Heart right ventricle (tissue), 16 donors: ENCODE results near the gene FGFRL1. TPM values are rescaled to one million over a fixed set of nuclear protein-coding genes. Genes with fewer than 3 reads are reported as not detected.

Experiments
- ATAC-seq, 8 donors: fragments of 200-7000 bp; cut with Tn5 transposase; one replicate each; pipeline ENCODE4 v1.9.1; 2020; ENCODE audit warnings: mild to moderate bottlenecking in 8 of 8, moderate library complexity in 8 of 8, moderate number of reproducible peaks in 1 of 8
- DNase-seq, 2 donors: peaks; one replicate each; pipeline ENCODE4 v3.0.0-alpha.2; 2020
- H3K27ac ChIP-seq, 10 donors: fragments of 200-600 bp; sonication (generic) in 2 of 10; one replicate each; pipeline versions ENCODE4 v1.5.0 to v1.8.0; 2020 to 2022; ENCODE audit warnings: mild to moderate bottlenecking in 3 of 10
- H3K27me3 ChIP-seq, 7 donors: fragments of 200-600 bp; one replicate each; pipeline ENCODE4 v1.8.0; 2021 to 2022; ENCODE audit warnings: mild to moderate bottlenecking in 2 of 7
- H3K36me3 ChIP-seq, 9 donors: fragments of 200-600 bp; sonication (generic) in 1 of 9; one replicate each; pipeline versions ENCODE4 v1.5.0 to v1.8.0; 2020 to 2022; ENCODE audit warnings: mild to moderate bottlenecking in 2 of 9
- H3K4me1 ChIP-seq, 9 donors: fragments of 200-600 bp; sonication (generic) in 1 of 9; one replicate each; pipeline versions ENCODE4 v1.5.0 to v1.8.0; 2020 to 2022; ENCODE audit warnings: mild to moderate bottlenecking in 4 of 9
- H3K4me3 ChIP-seq, 10 donors: fragments of 200-600 bp; sonication (generic) in 2 of 10; one replicate each; pipeline versions ENCODE4 v1.5.0 to v1.8.0; 2020 to 2022; ENCODE audit warnings: mild to moderate bottlenecking in 7 of 10, moderate library complexity in 2 of 10
- H3K9me3 ChIP-seq, 11 donors: fragments of 200-600 bp in 10 of 11; sonication (generic) in 2 of 11; one replicate each; pipeline versions ENCODE4 v1.5.0 to v1.8.0; 2013 to 2022; ENCODE audit warnings: mild to moderate bottlenecking in 2 of 11, control low read depth in 1 of 11, moderate library complexity in 1 of 11
- CTCF ChIP-seq, 9 donors: fragments of 200-600 bp; sonication (generic) in 2 of 9; IDR thresholded peaks; one replicate each; pipeline versions ENCODE4 v1.5.0 to v1.8.0; 2021 to 2022; ENCODE audit warnings: antibody characterized with exemption in 9 of 9, mild to moderate bottlenecking in 5 of 9, moderate library complexity in 1 of 9
- WGBS, 2 donors: extraction: QIAGEN DNeasy Blood & Tissue Kit; methylation state at CpG; one replicate each; pipeline ENCODE4 v1.1.7; 2013; ENCODE audit warnings: inconsistent platforms in 1 of 2; 5-methylcytosine and 5-hydroxymethylcytosine counted together
- intact Hi-C, 10 donors: fragments of 100-400 bp; cut with DNase I; formaldehyde crosslinking; loops; one replicate each; pipeline versions ENCODE4 v1.11.1 to v1.14.2; 2022
- polyA plus RNA-seq, 2 donors: library from polyadenylated mRNA; stranded (reverse); fragments of 200-250 nt; gene quantifications; one replicate each; pipeline ENCODE4 v1.2.3, GENCODE V29; 2013
- total RNA-seq, 10 donors: library from RNA; stranded (reverse); fragmentation: NEBNext Ultra II Directional in 3 of 10; extraction: Animal tissue kit (Norgen Biotek cat#: 25700) in 3 of 10; gene quantifications; one replicate each; pipeline versions ENCODE4 v1.2.1 to v1.2.4, GENCODE V29; 2021 to 2023
- donor health status: Arrhythmogenic right ventricular cardiomyopathy.
- donor health status: ischemic (EF 13 %, LVEDD 7.1; RV severe dilation, severe dysfunction).
- donor health status: healthy with polysubstance abuse.
- donor health status: DM: no; HTN: yes; CAD: no.
- donor health status: DM: no; HTN: no; CAD: no.
- donor health status: ischemic (EF 25% LVEDD 6.9; RV normal size, moderate dysfunction).
- donor health status: ischemic (EF 25% LVEDD 5.7; RV mildly dilated, moderate dysfunction).
- donor health status: healthy.
- donor health status: DM: yes; HTN: yes; CAD: no.
- donor health status: Ischemic cardiomyopathy.
- donor health status: ischemic (EF 35%, LVEDD 5.7; RV mildly dilated, moderate dysfunction).
- donor health status: nonischemic (EF 11% LVEDD 7.7; RV severe dilation, severe dysfunction).
- donor health status: DM: yes; HTN: yes; CAD: no.
- donor health status: PGD.
- donor health status: ischemic (EF 29% LVEDD 5.4; RV normal size, mild dysfunction).
- donor health status: nonischemic (EF 23%, LVEDD 6.1; RV moderate dilation, normal function).

Gene FGFRL1
- total and polyA plus RNA-seq, 12 donors = 17.1 to 36.6 (median 26.0) TPM

GRCh38 chr4:978957-979701, 32.3 kb upstream of the FGFRL1 start:
- ATAC-seq = peak in 1 of 8 donors; percentile 28
- no peak for DNase-seq
- no peak overlapping the region for H3K4me3 ChIP-seq
- intact Hi-C loops = no loop called here
- H3K27me3 ChIP-seq = no peaks in the 10 kb centered on the region
- H3K9me3 ChIP-seq = no peaks in the 10 kb centered on the region
- H3K4me1 ChIP-seq = peaks cover 0 to 15% (median 0%) of the 10 kb centered on the region in 9 donors
- WGBS, 2 donors = 50 to 52% methylated on average over 20 of the region's 20 CpGs
- H3K36me3 ChIP-seq = no peaks in the 10 kb centered on the region
- TF ChIP-seq CTCF (IDR thresholded peaks at IDR 0.05) = no peak
- peak overlapping the region in 1 of 10 donors; percentile 47 for H3K27ac ChIP-seq

GRCh38 chr4:982291-982690, 29.1 kb upstream of the FGFRL1 start:
- Histone ChIP-seq H3K36me3 (no peaks in the 10 kb centered on the region), H3K9me3 (no peaks in the 10 kb centered on the region), H3K27me3 (no peaks in the 10 kb centered on the region), H3K4me3 (no peak overlapping the region), H3K4me1 (peaks cover 2 to 30% (median 20%) of the 10 kb centered on the region in 9 donors), H3K27ac (no peak overlapping the region)
- intact Hi-C loops = no loop called here
- ATAC-seq (no peak), DNase-seq (no peak)
- WGBS, 2 donors = 93 to 94% methylated on average over 17 of the region's 17 CpGs
- no peak for TF ChIP-seq CTCF (IDR thresholded peaks at IDR 0.05)

- DNase-seq (no peak), ATAC-seq (no peak)
- no peak for TF ChIP-seq CTCF (IDR thresholded peaks at IDR 0.05)
- Histone ChIP-seq H3K9me3 (no peaks in the 10 kb centered on the region), H3K36me3 (no peaks in the 10 kb centered on the region), H3K27ac (no peak overlapping the region), H3K4me3 (no peak overlapping the region), H3K27me3 (no peaks in the 10 kb centered on the region), H3K4me1 (peaks cover 4 to 35% (median 25%) of the 10 kb centered on the region in 9 donors)
- intact Hi-C loops = no loop called here
- WGBS, 2 donors = 95 to 97% methylated on average over 15 of the region's 15 CpGs
These were observed 28.6 kb upstream of the FGFRL1 start for GRCh38 chr4:982814-983213.

GRCh38 chr4:984336-985054, 26.9 kb upstream of the FGFRL1 start:
- H3K36me3 ChIP-seq = peaks cover 0 to under 1% (median 0%) of the 10 kb centered on the region in 9 donors
- no peak overlapping the region for H3K27ac ChIP-seq
- TF ChIP-seq CTCF (IDR thresholded peaks at IDR 0.05) = no peak
- no peaks in the 10 kb centered on the region for H3K9me3 ChIP-seq
- 84 to 86% methylated on average over 15 of the region's 15 CpGs for WGBS, 2 donors
- no peaks in the 10 kb centered on the region for H3K27me3 ChIP-seq
- DNase-seq (no peak), ATAC-seq (no peak)
- peak overlapping the region in 8 of 10 donors; percentile 2 to 37 (median 29) for H3K4me3 ChIP-seq
- peaks cover 4 to 32% (median 28%) of the 10 kb centered on the region in 9 donors for H3K4me1 ChIP-seq
- intact Hi-C loops = no loop called here
